Measurements from ENCODE around the gene PHAX.

GRCh38 chr5:126656401-126657007, 55.8 kb downstream of the PHAX start:
- TF ChIP-seq CTCF (IDR thresholded peaks at IDR 0.05) (peak; percentile 62 to 83 (median 72)), POLR2A (IDR thresholded peaks at IDR 0.05; ENCODE audit: low read depth) (no peak), POLR2AphosphoS5 (IDR thresholded peaks at IDR 0.05) (no peak), EP300 (IDR thresholded peaks at IDR 0.05) (no peak)
